HG02943 (cell line): ENCODE measurements around the gene KRT12.
"Not testable (repeated sequence)": the region's sequence is repeated elsewhere in the genome, so short reads cannot be mapped to it uniquely, and the experiment has no call there.

Experiments used
- ATAC-seq: cut with Tn5 transposase; IDR thresholded peaks from one replicate; pipeline ENCODE4 v1.9.1; 2021; ENCODE audit warnings: mild to moderate bottlenecking, low read depth, moderate library complexity; ENCODE audit not compliant: unreplicated experiment

Gene KRT12

GRCh38 chr17:40818733-40819527 lies 48.1 kb downstream of the KRT12 start:
- peak; percentile 68 for ATAC-seq

- ATAC-seq, result no peak
Observed at GRCh38 chr17:40818343-40818732, 48.7 kb downstream of the KRT12 start.

DNA sequence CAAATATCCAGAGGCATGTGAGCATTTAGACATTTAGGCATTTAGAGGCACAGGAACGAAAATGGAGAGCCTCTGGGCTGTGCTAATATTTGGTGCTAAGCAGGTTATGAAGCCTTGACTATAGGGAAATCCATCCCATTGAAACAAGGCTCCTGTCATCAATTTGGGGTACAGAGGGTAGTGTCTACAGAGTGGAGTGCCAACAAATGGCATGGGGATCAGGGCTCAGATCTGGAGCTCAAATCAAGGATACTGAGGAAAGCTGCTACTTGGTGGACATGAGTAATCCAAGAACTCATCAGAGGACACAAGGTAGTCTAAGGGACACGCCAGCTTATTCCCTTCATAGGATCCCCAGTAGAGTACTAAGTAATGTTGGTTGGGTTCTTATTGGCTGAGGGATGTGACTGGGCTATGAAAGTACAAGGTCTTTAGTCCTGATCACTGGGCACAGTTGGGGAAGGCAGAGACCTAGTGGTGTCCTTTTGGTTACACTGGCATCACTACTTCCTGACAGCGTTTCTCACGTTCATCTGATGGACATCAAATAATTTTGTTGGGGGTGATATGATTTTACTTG lies 49.8 kb downstream of the KRT12 start:
- ATAC-seq, result no peak

GRCh38 chr17:40816569-40816968 lies 50.5 kb downstream of the KRT12 start:
- ATAC-seq, result no peak

GRCh38 chr17:40815381-40815780 lies 51.6 kb downstream of the KRT12 start:
- ATAC-seq, result no peak

- not testable (repeated sequence) for ATAC-seq
Observed at GRCh38 chr17:40814657-40815056, 52.4 kb downstream of the KRT12 start.

DNA sequence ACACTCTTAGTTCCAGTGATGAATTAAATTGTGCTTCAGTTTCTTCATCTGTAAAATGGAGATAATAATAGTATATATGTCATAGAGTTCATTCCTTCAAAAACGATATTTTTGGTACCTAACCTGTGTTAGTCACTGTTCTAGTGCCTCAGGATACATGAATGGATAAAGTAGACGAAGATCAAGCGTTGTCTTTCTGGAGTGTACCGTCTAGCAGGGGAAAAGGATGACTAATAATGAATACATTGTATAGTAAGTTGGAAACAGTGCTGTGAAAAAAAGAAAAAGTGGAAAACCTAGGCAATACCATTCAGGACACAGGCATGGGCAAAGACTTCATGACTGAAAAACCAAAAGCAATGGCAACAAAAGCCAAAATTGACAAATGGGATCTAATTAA lies 53.2 kb downstream of the KRT12 start:
- no peak for ATAC-seq

DNA sequence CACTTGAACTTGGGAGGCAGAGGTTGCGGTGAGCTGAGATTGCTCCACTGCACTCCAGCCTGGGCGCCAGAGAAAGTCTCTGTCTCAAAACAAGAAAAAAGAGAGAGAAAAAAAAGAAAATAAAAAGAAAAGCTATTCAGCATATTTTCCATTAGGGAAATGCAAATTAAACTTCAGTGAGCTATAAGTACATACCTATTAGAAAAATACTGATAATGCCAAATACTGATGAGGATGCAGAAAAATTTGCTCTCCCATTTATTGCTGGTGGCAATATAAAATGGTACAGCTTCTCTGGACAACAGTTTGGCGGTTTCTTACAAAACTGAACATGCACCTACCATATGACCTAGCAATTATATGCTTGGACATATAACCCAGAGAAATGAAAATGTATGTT lies 54.4 kb downstream of the KRT12 start:
- no peak for ATAC-seq
